Measurements from ENCODE around the gene RGS17.
A peak's percentile ranks its signal among the peaks of the same experiment; 100 is the strongest.
"Not testable (repeated sequence)": the region's sequence is repeated elsewhere in the genome, so short reads cannot be mapped to it uniquely, and the experiment has no call there.

Gene RGS17

GRCh38 chr6:152983637-152984512, 147.2 kb downstream of the RGS17 start:
- peak; percentile 62 for DNase-seq (ENCODE audit: low spot score)

- peak; percentile 98 for DNase-seq (ENCODE audit: low spot score)
Measured at GRCh38 chr6:152982904-152983636, 148.0 kb downstream of the RGS17 start, which contains the start of gene FBXO5. Gene FBXO5, minus strand, starts transcription at chr6:152983041. Its CDS starts 82 bp downstream, at chr6:152982959.

- no peak for DNase-seq (ENCODE audit: low spot score)
Measured at GRCh38 chr6:152981989-152982903, 148.8 kb downstream of the RGS17 start.

GRCh38 chr6:152981219-152981618, 149.9 kb downstream of the RGS17 start:
- no peak for DNase-seq (ENCODE audit: low spot score)

- no peak for DNase-seq (ENCODE audit: low spot score)
Measured at GRCh38 chr6:152980656-152981055, 150.4 kb downstream of the RGS17 start.

GRCh38 chr6:152979116-152979515, 152.0 kb downstream of the RGS17 start:
- no peak for DNase-seq (ENCODE audit: low spot score)

GRCh38 chr6:152978058-152978457, 153.0 kb downstream of the RGS17 start:
- no peak for DNase-seq (ENCODE audit: low spot score)

GRCh38 chr6:152977556-152977955, 153.5 kb downstream of the RGS17 start:
- no peak for DNase-seq (ENCODE audit: low spot score)

GRCh38 chr6:152976749-152977148, 154.3 kb downstream of the RGS17 start:
- no peak for DNase-seq (ENCODE audit: low spot score)

- DNase-seq (ENCODE audit: low spot score): peak; percentile 23
Measured at GRCh38 chr6:152975204-152975915, 155.7 kb downstream of the RGS17 start.

- DNase-seq (ENCODE audit: low spot score): no peak
Measured at GRCh38 chr6:152973916-152974315, 157.2 kb downstream of the RGS17 start.

GRCh38 chr6:152969688-152970418, 161.2 kb downstream of the RGS17 start:
- no peak for DNase-seq (ENCODE audit: low spot score)

GRCh38 chr6:152966168-152966894, 164.8 kb downstream of the RGS17 start:
- DNase-seq (ENCODE audit: low spot score): not testable (repeated sequence)

- DNase-seq (ENCODE audit: low spot score): no peak
Measured at GRCh38 chr6:152959333-152959732, 171.7 kb downstream of the RGS17 start.

GRCh38 chr6:152957796-152958195, 173.3 kb downstream of the RGS17 start:
- DNase-seq (ENCODE audit: low spot score): no peak

Measured in Ammon's horn (tissue), 1 donor.